ENCODE measurements around the gene ZNF280C.

GRCh38 chrX:130299279-130300009 is 30.7 kb upstream of the ZNF280C start:
- TF ChIP-seq GATA2 (IDR thresholded peaks at IDR 0.05; ENCODE audit: low read depth, low read length) (no peak), GATA3 (IDR thresholded peaks at IDR 0.05; ENCODE audit: low read depth, low read length) (no peak)
